HepG2 (cell line): ENCODE data around the gene GALNT17. TPM values are rescaled to one million over a fixed set of nuclear protein-coding genes. Genes with fewer than 3 reads are reported as not detected.

ENCODE experiments used
- ATAC-seq: fragments of 200-7000 bp; cut with Tn5 transposase; 3 replicates; pipeline ENCODE4 v1.9.1; 2020; ENCODE audit warnings: mild to moderate bottlenecking, moderate library complexity
- BruUV-seq: library from RNA; stranded (reverse); fragments of 400-500 nt; replicated peaks from 2 replicates; lab custom pipeline; 2021; lab: Mats Ljungman, UMichigan
- CTCF ChIA-PET: fragments of 300-600 bp; formaldehyde crosslinking; extraction: SDS; loops from one replicate; lab custom pipeline; 2021; ENCODE audit warnings: low total read pairs, inconsistent platforms, low intra/inter-chr PET ratio; lab: Yijun Ruan, JAX
- POLR2A ChIA-PET: fragments of 350-600 bp; sonication (Branson Sonifier 250); formaldehyde crosslinking; loops from one replicate; lab custom pipeline; 2020; ENCODE audit warnings: antibody characterized with exemption, inconsistent platforms; lab: Yijun Ruan, JAX
- DNase-seq: peaks from one replicate; pipeline ENCODE4 v3.0.0-alpha.2; 2015; ENCODE audit warnings: low spot score
- FAIRE-seq: peaks from 3 replicates; lab custom pipeline; 2011; peaks lifted over from hg19 to GRCh38; lab: Jason Lieb, UNC
- H2AFZ ChIP-seq: one replicate; pipeline ENCODE4 v1.6.1; 2011; ENCODE audit warnings: low read length, inconsistent platforms
- H3K27ac ChIP-seq: fragments of 300-600 bp; 3 replicates; pipeline ENCODE4 v1.8.0; 2011; ENCODE audit warnings: mixed run types, mild to moderate bottlenecking, mixed read lengths, low read length, inconsistent platforms; ENCODE audit not compliant: insufficient read depth; ENCODE audit errors: extremely low read length
- H3K27me3 ChIP-seq, 2 experiments: fragments of 200-600 bp in 1 of 2; 2 replicates in 1 of 2; 3 replicates in 1 of 2; pipeline versions ENCODE4 v1.6.0 to v1.8.0; 2011; ENCODE audit warnings: low read length in 2 of 2, mild to moderate bottlenecking in 2 of 2, moderate library complexity in 2 of 2, inconsistent platforms in 1 of 2; ENCODE audit not compliant: insufficient read depth in 2 of 2, control insufficient read depth in 1 of 2
- H3K36me3 ChIP-seq, 2 experiments: fragments of 200-600 bp in 1 of 2; replicated peaks in 1 of 2; 2 replicates in 1 of 2; 3 replicates in 1 of 2; pipeline versions ENCODE4 v1.5.1 to v1.8.0; 2011; ENCODE audit warnings: low read length in 2 of 2, inconsistent platforms in 1 of 2; ENCODE audit not compliant: insufficient read depth in 2 of 2, control insufficient read depth in 1 of 2
- H3K4me1 ChIP-seq: 2 replicates; pipeline ENCODE4 v1.5.1; 2012; ENCODE audit warnings: low read length, inconsistent platforms; ENCODE audit not compliant: insufficient read depth
- H3K4me2 ChIP-seq: 2 replicates; pipeline ENCODE4 v1.6.0; 2011; ENCODE audit warnings: low read depth, low read length, inconsistent platforms
- H3K4me3 ChIP-seq, 3 experiments: fragments of 200-600 bp in 1 of 3; sonication (generic), shearing (Covaris generic) in 1 of 3; replicated peaks in 1 of 3; 2 replicates each; pipeline ENCODE4 v1.5.1; 2011 to 2016; ENCODE audit warnings: low read length in 3 of 3, inconsistent platforms in 2 of 3, low read depth in 2 of 3, mild to moderate bottlenecking in 2 of 3, control low read depth in 1 of 3, mixed read lengths in 1 of 3; ENCODE audit not compliant: insufficient read depth in 1 of 3
- H3K79me2 ChIP-seq: one replicate; pipeline ENCODE4 v1.6.1; 2011; ENCODE audit warnings: low read length, inconsistent platforms; ENCODE audit not compliant: insufficient read depth
- H3K9ac ChIP-seq: 2 replicates; pipeline ENCODE4 v1.6.0; 2011; ENCODE audit warnings: mild to moderate bottlenecking, low read depth, low read length, inconsistent platforms; ENCODE audit not compliant: insufficient read depth
- H3K9me3 ChIP-seq: 2 replicates; pipeline ENCODE4 v1.5.1; 2012; ENCODE audit warnings: mild to moderate bottlenecking, low read length
- H4K20me1 ChIP-seq: 2 replicates; pipeline ENCODE4 v1.6.0; 2011; ENCODE audit warnings: inconsistent platforms, mild to moderate bottlenecking, low read length, moderate library complexity; ENCODE audit not compliant: insufficient read depth
- AGO1 ChIP-seq: fragments of 200-400 bp; formaldehyde crosslinking; IDR thresholded peaks from 2 replicates; pipeline ENCODE4 v1.6.1; 2017; ENCODE audit warnings: mild to moderate bottlenecking, low read depth, low read length, moderate library complexity; ENCODE audit not compliant: poor library complexity, severe bottlenecking
- ATF7-NPFF ChIP-seq: sonication (generic); formaldehyde crosslinking; IDR thresholded peaks from 2 replicates; pipeline ENCODE4 v1.8.1; 2023; ENCODE audit warnings: mild to moderate bottlenecking, low read depth, missing genetic modification reagents, moderate library complexity
- CEBPZ ChIP-seq: IDR thresholded peaks from 2 replicates; pipeline ENCODE4 v1.6.1; 2012; ENCODE audit warnings: low read length, improper control_type of control experiment
- ETV6 ChIP-seq: sonication (generic); formaldehyde crosslinking; conservative IDR thresholded peaks from 2 replicates; pipeline ENCODE4 v1.4.0; 2020; ENCODE audit warnings: missing genetic modification reagents
- ISX ChIP-seq: sonication (generic); formaldehyde crosslinking; conservative IDR thresholded peaks from 2 replicates; pipeline ENCODE4 v1.5.0; 2020; ENCODE audit warnings: missing genetic modification reagents
- MBD4 ChIP-seq: IDR thresholded peaks from 2 replicates; pipeline ENCODE4 v1.6.1; 2012; ENCODE audit warnings: low read length, inconsistent platforms, borderline replicate concordance
- MIER2 ChIP-seq: IDR thresholded peaks from 2 replicates; pipeline ENCODE4 v1.6.1; 2016; ENCODE audit warnings: missing biosample characterization, missing genetic modification reagents
- NCOA2 ChIP-seq: sonication (generic); formaldehyde crosslinking; IDR thresholded peaks from 2 replicates; pipeline ENCODE4 v1.8.0; 2022; ENCODE audit warnings: inconsistent platforms
- NR2C2 ChIP-seq: sonication (generic); formaldehyde crosslinking; IDR thresholded peaks from 2 replicates; pipeline ENCODE4 v1.4.0; 2020; ENCODE audit warnings: missing genetic modification reagents, mild to moderate bottlenecking, moderate library complexity, borderline replicate concordance
- STAT5B ChIP-seq: sonication (generic); formaldehyde crosslinking; IDR thresholded peaks from 2 replicates; pipeline ENCODE4 v1.4.0; 2020; ENCODE audit warnings: missing genetic modification reagents
- U2AF1 ChIP-seq: fragments of 200-400 bp; formaldehyde crosslinking; optimal IDR thresholded peaks from 2 replicates; pipeline ENCODE3; 2017; ENCODE audit warnings: mild to moderate bottlenecking, low read depth, low read length
- ZMAT5 ChIP-seq: sonication (generic); formaldehyde crosslinking; IDR thresholded peaks from 2 replicates; pipeline ENCODE4 v1.5.0; 2020; ENCODE audit warnings: mild to moderate bottlenecking, low read depth, missing genetic modification reagents, borderline replicate concordance
- ZNF180 ChIP-seq: sonication (generic); formaldehyde crosslinking; IDR thresholded peaks from 2 replicates; pipeline ENCODE4 v1.4.0; 2020; ENCODE audit warnings: low read depth, missing genetic modification reagents, borderline replicate concordance
- ZNF317 ChIP-seq: sonication (generic); formaldehyde crosslinking; IDR thresholded peaks from 2 replicates; pipeline ENCODE4 v1.5.0; 2020; ENCODE audit warnings: mild to moderate bottlenecking, missing genetic modification reagents
- ZNF460 ChIP-seq: sonication (generic); formaldehyde crosslinking; IDR thresholded peaks from 2 replicates; pipeline ENCODE4 v1.5.1; 2020; ENCODE audit warnings: missing genetic modification reagents, mild to moderate bottlenecking, borderline replicate concordance
- ZNF619 ChIP-seq: sonication (generic); formaldehyde crosslinking; IDR thresholded peaks from 2 replicates; pipeline ENCODE4 v1.4.0; 2020; ENCODE audit warnings: mild to moderate bottlenecking, missing genetic modification reagents
- ZNF703 ChIP-seq: sonication (generic); formaldehyde crosslinking; IDR thresholded peaks from 2 replicates; pipeline ENCODE4 v1.5.1; 2020; ENCODE audit warnings: missing genetic modification reagents, mild to moderate bottlenecking, moderate library complexity, borderline replicate concordance
- ZNF879 ChIP-seq: sonication (generic); formaldehyde crosslinking; IDR thresholded peaks from 2 replicates; pipeline ENCODE4 v1.8.1; 2023; ENCODE audit warnings: missing genetic modification reagents
- WGBS: methylation state at CpG from one replicate; pipeline ENCODE4 v1.1.6; 2017; ENCODE audit warnings: low lambda C conversion rate; 5-methylcytosine and 5-hydroxymethylcytosine counted together
- in situ Hi-C: cut with HindIII; loops from 2 replicates; pipeline ENCODE4 v1.10.0; 2017; ENCODE audit warnings: low pct_unique_long_range_greater_than_20kb; ENCODE audit not compliant: extremely low pct_ligation_motif_present
- intact Hi-C: fragments of 100-400 bp; cut with micrococcal nuclease; formaldehyde crosslinking; loops from one replicate; pipeline ENCODE4 v1.10.0; 2022; ENCODE audit not compliant: unreplicated experiment
- polyA plus RNA-seq, 8 experiments: library from polyadenylated mRNA; depleted of rRNA in 3 of 8; stranded (reverse) in 7 of 8; unstranded in 1 of 8; fragments of >200 nt; fragmentation: Illumina TruSeq in 4 of 8; extraction: Trizol in 4 of 8; gene quantifications; 2 replicates each; pipeline versions ENCODE4 v1.2.1 to v1.2.3, GENCODE V29; 2011 to 2016; ENCODE audit warnings: low read depth in 4 of 8, missing spikeins in 1 of 8, mixed read lengths in 1 of 8; ENCODE audit not compliant: insufficient read depth in 1 of 8
- total RNA-seq, 5 experiments: library from RNA; depleted of rRNA; stranded (reverse); fragments of >200 nt; fragmentation: Illumina TruSeq; extraction: Trizol; gene quantifications; 2 replicates each; pipeline ENCODE4 v1.2.3, GENCODE V29; 2016; ENCODE audit warnings: low read depth in 1 of 5

GALNT17 gene
- total and polyA plus RNA-seq, 2 of the 13 experiments (the other 11 are each of a cell fraction or from before 2014, with no cell fraction given): not detected

GRCh38 chr7:71457021-71457420 is 325.1 kb downstream of the GALNT17 start:
- ATAC-seq (no peak), DNase-seq (no peak), FAIRE-seq (no peak)
- POLR2A ChIA-PET: no interaction called here
- TF ChIP-seq ZNF460 (CRISPR knock-in tag) (no peak), U2AF1 (no peak), ZNF619 (CRISPR knock-in tag) (no peak), NR2C2 (CRISPR knock-in tag) (no peak), ZNF317 (no peak), MBD4 (no peak), ETV6 (CRISPR knock-in tag) (no peak), ISX (no peak), AGO1 (no peak), ZMAT5 (CRISPR knock-in tag) (no peak), ZNF703 (CRISPR knock-in tag) (no peak), ZNF180 (CRISPR knock-in tag) (no peak), STAT5B (CRISPR knock-in tag) (no peak), MIER2 (no peak), ZNF879 (CRISPR knock-in tag) (no peak), ATF7-NPFF (no peak), CEBPZ (no peak), NCOA2 (CRISPR knock-in tag) (no peak)
- CTCF ChIA-PET: no interaction called here
- no TSS peak for BruUV-seq
- intact Hi-C loops (no loop called here), in situ Hi-C loops (no loop called here)
- peaks cover 5% of the 10 kb centered on the region; the same call in 1 of the 2 replicates for H3K9me3 ChIP-seq
- no peak overlapping the region for H3K4me2 ChIP-seq
- WGBS: 11% methylated on average over 4 of the region's 4 CpGs
- H3K36me3 ChIP-seq: no peaks in the 10 kb centered on the region
- H3K27me3 ChIP-seq: peaks cover 0 to 6% of the 10 kb centered on the region in 2 experiments; a peak in 1 of 5 replicates
- no peaks in the 10 kb centered on the region for H3K4me1 ChIP-seq
- H3K4me3 ChIP-seq: no peak overlapping the region
- H3K27ac ChIP-seq: no peak overlapping the region
- no peaks in the 10 kb centered on the region for H3K79me2 ChIP-seq
- H2AFZ ChIP-seq: no peak overlapping the region
- no peaks in the 10 kb centered on the region for H4K20me1 ChIP-seq
- no peak overlapping the region for H3K9ac ChIP-seq
